HG03378 (cell line): ENCODE measurements around the gene TRRAP.

ENCODE experiments used
- ATAC-seq: cut with Tn5 transposase; IDR thresholded peaks from one replicate; pipeline ENCODE4 v1.9.1; 2021; ENCODE audit warnings: mild to moderate bottlenecking, moderate library complexity; ENCODE audit not compliant: unreplicated experiment

The TRRAP gene

GRCh38 chr7:98982686-98983085, 104.4 kb downstream of the TRRAP start:
- ATAC-seq, result no peak

DNA sequence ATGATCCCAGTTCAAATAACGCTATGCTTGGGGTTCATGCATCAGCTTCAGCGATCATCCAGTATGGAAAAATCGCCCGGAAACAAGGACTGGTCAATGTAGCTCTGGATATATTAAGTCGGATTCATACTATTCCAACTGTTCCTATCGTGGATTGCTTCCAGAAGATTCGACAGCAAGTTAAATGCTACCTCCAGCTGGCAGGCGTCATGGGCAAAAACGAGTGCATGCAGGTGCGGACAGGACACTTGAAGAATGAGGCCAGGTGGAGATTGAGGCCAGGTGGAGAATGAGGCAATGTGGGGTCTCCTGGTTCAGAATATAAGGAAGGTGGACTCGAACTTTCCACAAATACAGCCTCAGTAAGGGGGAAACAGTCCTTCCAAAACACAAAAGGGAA, 105.8 kb downstream of the TRRAP start:
- ATAC-seq, result no peak

- no peak for ATAC-seq
Observed at GRCh38 chr7:98985406-98985805, 107.1 kb downstream of the TRRAP start.

DNA sequence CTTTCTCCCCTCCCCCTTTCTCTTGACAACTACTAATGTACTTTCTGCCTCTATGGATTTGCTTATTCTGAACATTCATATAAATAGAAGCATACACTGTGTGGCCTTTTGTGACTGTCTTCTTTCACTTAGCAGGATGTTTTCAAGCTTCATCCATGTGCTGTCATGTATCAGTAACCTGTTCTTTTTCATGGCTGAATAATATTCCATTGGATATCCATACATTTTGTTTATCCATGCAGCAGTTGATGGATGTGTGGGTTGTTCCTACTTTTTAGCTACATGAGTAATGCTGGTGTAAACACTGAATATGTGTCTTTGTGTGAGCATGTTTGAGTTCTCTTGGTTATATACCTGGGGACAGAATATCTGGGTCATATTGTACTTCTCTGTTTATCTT, 107.6 kb downstream of the TRRAP start:
- no peak for ATAC-seq

GRCh38 chr7:98988641-98989040, 110.3 kb downstream of the TRRAP start:
- no peak for ATAC-seq

DNA sequence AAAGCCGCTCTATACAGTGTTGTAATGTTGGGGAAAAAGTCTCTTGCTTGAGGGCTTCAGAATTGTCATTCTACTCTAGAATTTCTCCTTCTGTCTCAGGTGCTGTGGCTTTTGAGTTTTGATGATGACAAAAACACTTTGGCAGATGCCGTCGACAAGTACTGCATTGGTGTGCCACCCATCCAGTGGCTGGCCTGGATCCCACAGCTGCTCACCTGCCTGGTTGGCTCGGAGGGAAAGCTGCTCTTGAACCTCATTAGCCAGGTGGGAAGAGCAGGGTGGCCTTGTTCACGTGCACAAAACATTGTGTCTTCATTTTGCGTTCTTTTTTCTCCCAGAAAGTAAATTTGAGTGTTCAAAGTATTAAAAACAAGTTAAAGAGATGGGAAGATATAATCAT, 112.0 kb downstream of the TRRAP start:
- ATAC-seq, result no peak

DNA sequence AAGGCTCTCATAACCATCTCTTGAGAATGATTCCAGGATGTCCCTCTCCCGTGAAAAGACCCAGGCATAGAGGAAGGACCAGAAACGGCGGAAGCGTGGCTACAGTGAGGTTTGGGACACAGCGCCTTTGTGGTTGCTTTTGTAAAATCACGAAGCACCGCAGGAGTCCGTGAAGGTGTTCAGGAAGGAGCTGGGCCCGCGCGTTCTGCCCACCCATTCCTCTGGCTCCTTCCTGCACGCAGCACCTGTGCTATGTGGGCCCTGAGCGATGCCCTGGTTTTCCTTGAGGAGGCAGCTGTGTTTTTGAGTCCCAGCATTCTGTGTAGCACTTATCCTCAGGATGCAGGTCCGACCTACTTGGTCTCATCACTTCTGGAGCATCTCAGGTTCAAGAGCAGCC, 112.8 kb downstream of the TRRAP start:
- no peak for ATAC-seq

DNA sequence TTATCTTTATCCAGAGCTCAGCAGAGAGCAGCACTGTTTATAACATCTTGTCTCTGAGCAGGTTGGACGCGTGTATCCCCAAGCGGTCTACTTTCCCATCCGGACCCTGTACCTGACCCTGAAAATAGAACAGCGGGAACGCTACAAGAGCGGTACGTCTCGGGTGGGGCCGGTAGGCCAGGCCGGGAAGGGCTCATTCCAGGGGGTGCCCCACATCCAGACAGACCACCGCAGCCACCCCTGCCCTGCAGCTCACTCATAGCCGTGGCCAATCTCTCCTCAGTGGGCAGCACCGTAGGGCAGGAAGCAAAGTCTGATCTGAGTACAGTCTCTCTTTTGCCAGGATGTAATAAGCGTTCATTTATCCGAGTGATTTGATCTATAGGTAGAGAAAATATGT, 113.7 kb downstream of the TRRAP start:
- no peak for ATAC-seq

DNA sequence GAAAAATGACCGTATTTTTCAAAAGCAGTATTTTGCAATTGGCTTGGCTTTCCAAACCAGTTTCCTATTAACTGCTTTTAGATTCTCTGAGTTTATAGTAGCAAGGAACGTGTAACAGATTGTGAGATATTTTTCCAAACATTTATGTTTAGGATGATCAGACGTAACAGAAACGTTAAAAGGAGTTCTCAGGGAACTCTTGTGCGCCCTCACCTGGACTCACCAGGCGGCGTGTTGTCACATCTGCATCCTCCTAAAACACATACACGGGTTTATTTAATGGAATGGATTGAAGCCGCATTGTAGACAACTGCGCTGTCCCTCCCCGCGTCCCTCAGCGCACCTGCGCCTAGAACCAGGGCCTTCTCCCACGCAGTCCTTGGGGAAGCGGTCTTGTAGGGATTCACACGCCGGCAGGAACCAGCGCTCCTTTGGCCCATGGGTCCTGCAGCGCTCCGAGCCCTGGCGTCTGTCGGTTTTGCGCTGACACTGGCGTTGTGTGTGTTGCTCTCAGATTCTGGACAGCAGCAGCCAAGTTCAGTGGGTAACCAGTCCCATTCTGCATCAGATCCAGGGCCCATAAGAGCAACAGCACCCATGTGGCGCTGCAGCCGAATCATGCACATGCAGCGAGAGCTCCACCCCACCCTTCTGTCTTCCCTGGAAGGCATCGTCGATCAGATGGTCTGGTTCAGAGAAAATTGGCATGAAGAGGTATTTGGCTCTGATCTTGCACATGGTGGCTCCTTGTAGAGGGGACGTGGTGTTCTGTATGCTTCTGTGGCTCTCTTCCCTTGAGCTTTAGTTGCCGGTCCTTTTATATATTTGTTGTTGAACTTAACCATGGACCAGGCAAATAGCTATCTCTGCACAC, 114.9 kb downstream of the TRRAP start:
- ATAC-seq, result no peak

DNA sequence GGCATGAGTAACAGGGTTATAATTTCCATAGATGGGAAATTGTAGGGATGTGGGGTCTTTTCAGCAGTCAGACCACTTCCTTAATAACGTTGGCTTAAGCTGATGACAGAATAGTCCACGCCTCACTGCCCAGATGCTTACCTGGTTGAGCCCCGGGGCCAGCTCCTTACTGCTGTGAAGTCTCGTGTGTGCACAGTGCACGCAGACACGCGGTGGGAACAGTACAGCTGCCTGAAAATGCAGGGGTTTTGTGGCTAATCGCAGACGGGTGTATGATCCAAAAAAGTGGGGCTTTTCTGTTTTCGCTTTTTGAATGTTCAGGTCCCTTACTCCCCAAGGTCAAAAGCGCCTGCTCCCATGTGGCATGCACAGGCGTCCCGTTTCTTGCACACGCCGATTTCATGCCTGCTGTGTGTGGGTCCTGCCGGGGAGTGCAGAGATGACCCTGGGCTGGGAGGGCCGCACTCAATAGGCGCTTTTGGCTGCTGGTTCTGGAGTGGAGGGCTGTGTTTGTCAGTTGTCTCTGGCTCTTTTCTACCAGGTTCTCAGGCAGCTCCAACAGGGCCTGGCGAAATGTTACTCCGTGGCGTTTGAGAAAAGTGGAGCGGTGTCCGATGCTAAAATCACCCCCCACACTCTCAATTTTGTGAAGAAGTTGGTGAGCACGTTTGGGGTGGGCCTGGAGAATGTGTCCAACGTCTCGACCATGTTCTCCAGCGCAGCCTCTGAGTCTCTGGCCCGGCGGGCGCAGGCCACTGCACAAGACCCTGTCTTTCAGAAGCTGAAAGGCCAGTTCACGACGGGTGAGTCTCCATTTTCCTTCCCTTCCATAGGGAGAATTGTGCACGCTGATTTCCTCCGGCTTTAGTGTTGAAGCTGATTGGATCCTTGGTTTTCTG, 116.0 kb downstream of the TRRAP start:
- no peak for ATAC-seq

DNA sequence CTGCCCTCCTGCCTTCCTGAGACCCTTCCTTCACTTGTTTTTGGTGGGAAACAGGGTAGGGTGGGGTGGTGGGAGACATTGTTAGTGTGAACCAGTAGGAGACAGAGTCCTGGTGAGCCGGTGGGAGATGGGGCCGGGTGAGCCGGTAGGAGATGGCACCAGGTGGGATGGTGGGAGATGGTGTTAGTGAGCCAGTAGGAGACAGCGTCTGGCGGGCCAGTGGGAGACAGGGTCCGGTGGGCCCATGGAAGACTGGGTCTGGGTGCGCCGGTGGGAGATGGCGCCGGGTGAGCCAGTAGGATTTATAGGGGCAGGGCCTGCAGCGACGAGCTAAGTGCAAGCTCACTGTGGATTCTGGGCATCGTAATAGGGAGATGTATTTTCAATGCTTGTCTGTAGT, 116.8 kb downstream of the TRRAP start:
- ATAC-seq, result no peak

GRCh38 chr7:98995523-98996149, 117.3 kb downstream of the TRRAP start:
- no peak for ATAC-seq

DNA sequence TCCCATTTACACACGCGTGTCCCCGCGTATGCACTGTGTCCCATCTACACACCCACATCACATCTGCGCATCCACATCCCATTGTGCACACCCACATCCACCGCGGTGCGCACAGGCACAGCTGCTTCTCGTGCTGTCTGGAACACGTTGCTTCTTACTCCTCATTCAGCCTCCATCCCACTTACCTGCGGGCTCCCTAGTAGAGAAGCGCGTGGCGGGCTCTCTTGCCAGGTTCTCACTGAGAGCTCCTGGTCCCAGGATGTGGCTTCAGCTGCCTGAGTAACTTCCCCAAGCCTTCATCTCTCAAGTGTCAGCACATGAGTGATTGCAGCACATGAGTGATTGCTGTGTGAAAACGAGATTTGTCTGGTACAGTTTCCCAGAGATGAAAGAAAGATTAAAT, 117.8 kb downstream of the TRRAP start:
- ATAC-seq, result no peak

GRCh38 chr7:98997846-98998245, 119.5 kb downstream of the TRRAP start:
- ATAC-seq, result no peak

DNA sequence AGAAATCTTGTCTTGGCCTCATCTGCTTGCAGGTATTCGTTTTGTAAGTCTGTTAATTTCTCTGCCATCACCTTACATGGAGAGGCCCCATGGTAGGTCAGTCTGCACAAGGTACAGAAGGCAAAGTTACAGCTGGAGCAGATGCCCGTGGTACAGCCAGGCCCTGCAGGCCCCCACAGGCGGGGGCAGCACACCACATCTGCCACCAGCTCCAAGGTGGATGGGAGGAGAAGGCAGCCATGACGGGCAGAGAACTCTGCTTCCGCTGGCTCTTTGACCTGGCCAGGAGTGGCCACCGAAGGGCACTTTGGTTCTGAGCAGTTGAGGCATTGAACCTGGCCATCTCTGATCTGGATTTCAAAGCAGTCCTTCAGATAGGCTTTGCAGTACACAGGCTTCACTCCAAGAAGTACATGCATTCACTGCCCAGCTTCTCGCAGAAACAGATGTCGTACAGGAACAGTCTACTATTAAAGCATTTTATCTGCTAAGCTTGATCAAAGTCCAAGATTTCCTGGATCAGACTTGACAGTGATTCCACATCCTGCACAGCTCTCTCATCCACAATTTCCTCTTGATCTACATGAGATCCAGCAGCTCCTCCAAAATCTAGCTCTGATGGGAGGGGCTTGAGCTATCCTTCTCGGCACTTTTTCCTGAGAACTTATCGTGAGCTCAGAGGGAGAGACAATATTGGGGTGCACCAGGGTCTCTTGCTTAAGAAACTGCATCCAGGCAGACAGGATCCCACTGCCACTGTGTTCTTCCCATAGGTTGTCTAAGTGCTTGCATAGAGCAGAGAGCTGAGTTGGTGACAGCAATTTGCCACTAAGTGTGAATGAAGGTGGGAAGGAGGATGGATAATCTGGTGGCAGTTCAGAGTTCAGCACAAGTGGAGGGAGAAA, 120.7 kb downstream of the TRRAP start:
- no peak for ATAC-seq

DNA sequence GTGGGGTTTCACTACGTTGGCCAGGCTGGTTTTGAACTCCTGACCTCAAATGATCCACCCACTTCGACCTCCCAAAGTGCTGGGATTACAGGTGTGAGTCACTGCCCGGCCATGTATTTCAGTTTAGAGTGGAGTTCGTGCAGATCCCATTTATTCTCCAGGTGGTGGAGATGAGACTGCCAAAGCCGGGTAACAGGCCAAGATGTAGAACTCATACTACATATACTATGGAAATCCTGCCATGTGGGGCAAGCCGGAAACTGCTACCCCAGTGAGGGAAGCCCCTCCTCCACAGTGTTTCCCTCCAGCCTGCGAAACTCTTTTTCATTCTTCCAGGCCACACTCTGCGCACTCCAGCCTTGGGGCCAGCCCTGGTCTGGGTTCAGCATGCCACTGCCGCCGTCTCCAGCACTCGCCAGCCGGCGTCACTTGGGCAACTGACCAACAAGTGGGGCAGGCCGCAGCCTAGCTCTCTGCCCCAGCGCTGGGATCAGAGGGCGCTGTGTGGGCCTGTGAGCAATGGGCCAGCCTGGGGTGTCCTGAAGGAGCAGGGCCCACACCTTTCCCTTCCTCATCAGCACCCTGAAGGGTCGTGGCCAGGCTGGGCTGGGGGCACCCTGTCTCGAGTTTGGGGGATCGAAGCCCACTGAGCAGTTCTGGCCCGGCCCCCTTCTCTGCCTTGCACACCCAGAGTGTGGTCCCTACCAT, 122.0 kb downstream of the TRRAP start:
- ATAC-seq, result no peak

GRCh38 chr7:99000904-99001465, 122.7 kb downstream of the TRRAP start:
- ATAC-seq, result no peak

DNA sequence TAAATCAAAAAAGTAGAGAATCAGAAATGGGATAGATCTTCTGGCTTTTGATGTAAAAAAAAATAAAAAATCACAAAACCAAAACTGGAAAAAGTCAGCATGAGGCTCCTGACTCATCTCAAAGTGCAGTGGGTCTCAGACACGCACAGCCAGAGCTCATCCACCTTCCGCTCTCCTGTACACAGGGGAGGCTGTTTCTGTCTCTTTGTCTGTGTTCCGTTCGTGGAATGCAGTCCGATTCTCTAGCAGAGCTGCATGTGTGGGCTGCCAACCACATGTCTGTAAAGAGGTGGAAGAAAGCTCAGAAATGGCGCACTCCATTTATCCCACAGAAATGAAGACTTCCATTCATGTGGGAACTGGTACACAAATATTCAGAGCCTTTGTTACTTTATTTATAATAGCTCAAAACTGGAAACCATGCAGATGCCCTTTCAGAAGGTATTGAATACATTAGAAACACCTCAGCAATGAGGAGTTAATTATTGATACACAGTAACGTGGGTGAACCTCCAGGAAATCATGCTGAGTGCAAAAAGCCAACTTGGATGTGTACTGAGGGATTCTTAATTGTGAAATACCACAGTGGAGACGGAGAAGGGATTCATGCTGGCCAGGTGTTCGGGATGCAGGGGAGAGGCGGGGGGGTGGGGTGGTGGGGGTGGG, 123.3 kb downstream of the TRRAP start:
- no peak for ATAC-seq
